ENCODE data around the gene KRTAP20-2.

- TF ChIP-seq, protein P1, sequence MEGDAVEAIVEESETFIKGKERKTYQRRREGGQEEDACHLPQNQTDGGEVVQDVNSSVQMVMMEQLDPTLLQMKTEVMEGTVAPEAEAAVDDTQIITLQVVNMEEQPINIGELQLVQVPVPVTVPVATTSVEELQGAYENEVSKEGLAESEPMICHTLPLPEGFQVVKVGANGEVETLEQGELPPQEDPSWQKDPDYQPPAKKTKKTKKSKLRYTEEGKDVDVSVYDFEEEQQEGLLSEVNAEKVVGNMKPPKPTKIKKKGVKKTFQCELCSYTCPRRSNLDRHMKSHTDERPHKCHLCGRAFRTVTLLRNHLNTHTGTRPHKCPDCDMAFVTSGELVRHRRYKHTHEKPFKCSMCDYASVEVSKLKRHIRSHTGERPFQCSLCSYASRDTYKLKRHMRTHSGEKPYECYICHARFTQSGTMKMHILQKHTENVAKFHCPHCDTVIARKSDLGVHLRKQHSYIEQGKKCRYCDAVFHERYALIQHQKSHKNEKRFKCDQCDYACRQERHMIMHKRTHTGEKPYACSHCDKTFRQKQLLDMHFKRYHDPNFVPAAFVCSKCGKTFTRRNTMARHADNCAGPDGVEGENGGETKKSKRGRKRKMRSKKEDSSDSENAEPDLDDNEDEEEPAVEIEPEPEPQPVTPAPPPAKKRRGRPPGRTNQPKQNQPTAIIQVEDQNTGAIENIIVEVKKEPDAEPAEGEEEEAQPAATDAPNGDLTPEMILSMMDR (IDR thresholded peaks at IDR 0.05), result no peak
- TF ChIP-seq POLR2AphosphoS5 (IDR thresholded peaks at IDR 0.05) (no peak), EP300 (IDR thresholded peaks at IDR 0.05) (no peak)
Measured at GRCh38 chr21:30598802-30599201, 36.2 kb upstream of the KRTAP20-2 start, which contains the start of gene KRTAP6-2.
